CD14-positive monocyte (primary cell): Measurements from ENCODE around the gene GRXCR2. TPM values are rescaled to one million over a fixed set of nuclear protein-coding genes. Genes with fewer than 3 reads are reported as not detected.

Source experiments
- DNase-seq, 3 donors: peaks; one replicate each; pipeline ENCODE4 v3.0.0-alpha.2; 2011 to 2022
- H2AFZ ChIP-seq: 2 replicates; pipeline ENCODE4 v1.6.0; 2012; ENCODE audit warnings: mild to moderate bottlenecking, low read depth, low read length, inconsistent platforms; ENCODE audit not compliant: insufficient read depth, poor library complexity, severe bottlenecking
- H3K27ac ChIP-seq, 2 donors: 1 replicate in 1 of 2; 2 replicates in 1 of 2; pipeline ENCODE4 v1.5.1; 2012 to 2013; ENCODE audit warnings: low read length in 2 of 2, control low read depth in 1 of 2, inconsistent platforms in 1 of 2, low read depth in 1 of 2, mild to moderate bottlenecking in 1 of 2
- H3K27me3 ChIP-seq, 2 donors: one replicate each; pipeline versions ENCODE4 v1.6.0 to v1.6.1; 2011 to 2013; ENCODE audit warnings: low read length in 2 of 2; ENCODE audit not compliant: control insufficient read depth in 2 of 2, insufficient read depth in 2 of 2
- H3K36me3 ChIP-seq, 2 donors: replicated peaks in 1 of 2; 1 replicate in 1 of 2; 2 replicates in 1 of 2; pipeline versions ENCODE4 v1.5.1 to v1.6.1; 2012 to 2013; ENCODE audit warnings: low read length in 2 of 2, control low read depth in 1 of 2, inconsistent platforms in 1 of 2, mild to moderate bottlenecking in 1 of 2; ENCODE audit not compliant: insufficient read depth in 2 of 2, control insufficient read depth in 1 of 2
- H3K4me1 ChIP-seq, 2 donors: 1 replicate in 1 of 2; 2 replicates in 1 of 2; pipeline versions ENCODE4 v1.5.1 to v1.6.1; 2012 to 2013; ENCODE audit warnings: low read length in 2 of 2, control low read depth in 1 of 2, inconsistent platforms in 1 of 2, mild to moderate bottlenecking in 1 of 2, moderate library complexity in 1 of 2; ENCODE audit not compliant: insufficient read depth in 2 of 2, control insufficient read depth in 1 of 2
- H3K4me2 ChIP-seq: replicated peaks from 2 replicates; pipeline ENCODE3; 2012; ENCODE audit warnings: low read length, moderate library complexity, mild to moderate bottlenecking; ENCODE audit not compliant: poor library complexity, severe bottlenecking; ENCODE audit errors: extremely low read depth
- H3K4me3 ChIP-seq, 3 experiments: fragments of 200-600 bp in 1 of 3; sonication (generic) in 1 of 3; replicated peaks in 1 of 3; 1 replicate in 2 of 3; 2 replicates in 1 of 3; pipeline ENCODE4 v1.5.1; 2011 to 2013; ENCODE audit warnings: low read length in 3 of 3, mild to moderate bottlenecking in 3 of 3, control low read depth in 2 of 3, low read depth in 2 of 3, inconsistent platforms in 1 of 3, moderate library complexity in 1 of 3
- H3K79me2 ChIP-seq: 2 replicates; pipeline ENCODE4 v1.6.0; 2012; ENCODE audit warnings: mild to moderate bottlenecking, control low read depth, inconsistent platforms, low read length, moderate library complexity; ENCODE audit not compliant: insufficient read depth
- H3K9ac ChIP-seq: 2 replicates; pipeline ENCODE4 v1.6.0; 2017; ENCODE audit warnings: low read length, mild to moderate bottlenecking; ENCODE audit not compliant: insufficient read depth, poor library complexity, severe bottlenecking
- H3K9me3 ChIP-seq, 2 donors: replicated peaks in 1 of 2; 1 replicate in 1 of 2; 2 replicates in 1 of 2; pipeline versions ENCODE4 v1.5.1 to v1.6.1; 2012 to 2013; ENCODE audit warnings: low read length in 2 of 2, control low read depth in 1 of 2; ENCODE audit not compliant: control insufficient read depth in 1 of 2, insufficient read depth in 1 of 2
- H4K20me1 ChIP-seq: 2 replicates; pipeline ENCODE4 v1.6.0; 2012; ENCODE audit warnings: mild to moderate bottlenecking, low read length, control low read depth, moderate library complexity; ENCODE audit not compliant: insufficient read depth
- H3K27ac Mint-ChIP-seq, 7 donors: one replicate each; pipeline ENCODE4 v1.8.0; 2020; ENCODE audit warnings: mild to moderate bottlenecking in 7 of 7, mixed read lengths in 7 of 7, moderate library complexity in 6 of 7, inconsistent platforms in 2 of 7
- H3K27me3 Mint-ChIP-seq, 3 donors: one replicate each; pipeline ENCODE4 v1.8.0; 2021 to 2022; ENCODE audit warnings: low read depth in 3 of 3, mild to moderate bottlenecking in 3 of 3, mixed read lengths in 3 of 3, moderate library complexity in 3 of 3, inconsistent platforms in 1 of 3
- H3K36me3 Mint-ChIP-seq, 2 donors: one replicate each; pipeline ENCODE4 v1.8.0; 2020; ENCODE audit warnings: mixed read lengths in 2 of 2, inconsistent platforms in 1 of 2, mild to moderate bottlenecking in 1 of 2
- H3K4me1 Mint-ChIP-seq: one replicate; pipeline ENCODE4 v1.8.0; 2020; ENCODE audit warnings: mild to moderate bottlenecking, mixed read lengths
- H3K4me3 Mint-ChIP-seq, 2 donors: one replicate each; pipeline ENCODE4 v1.8.0; 2020; ENCODE audit warnings: mild to moderate bottlenecking in 2 of 2, mixed read lengths in 2 of 2, moderate library complexity in 1 of 2
- H3K9me3 Mint-ChIP-seq, 7 donors: one replicate each; pipeline ENCODE4 v1.8.0; 2020 to 2022; ENCODE audit warnings: mixed read lengths in 7 of 7, mild to moderate bottlenecking in 6 of 7, moderate library complexity in 6 of 7, inconsistent platforms in 2 of 7
- whole genome bisulfite sequencing: methylation state at CpG from one replicate; pipeline ENCODE4 v1.1.5; 2013; ENCODE audit warnings: missing lambda C conversion rate; ENCODE audit not compliant: insufficient coverage; 5-methylcytosine and 5-hydroxymethylcytosine counted together
- intact Hi-C, 2 donors: fragments of 100-400 bp; cut with micrococcal nuclease; formaldehyde crosslinking; loops; one replicate each; pipeline versions ENCODE4 v1.15.0 to v1.15.1; 2023
- polyA plus RNA-seq, 3 donors: library from polyadenylated mRNA; depleted of rRNA in 1 of 3; unstranded in 2 of 3; stranded (reverse) in 1 of 3; fragments of 300-500 nt in 2 of 3; fragments of >200 nt in 1 of 3; fragmentation: Illumina TruSeq in 2 of 3; gene quantifications; 1 replicate in 2 of 3; 2 replicates in 1 of 3; pipeline ENCODE4 v1.2.3, GENCODE V29; 2012 to 2021
- TF ChIP-seq, protein P1 (sequence below): fragments of 200-600 bp; IDR thresholded peaks from one replicate; pipeline ENCODE4 v1.8.0; 2022; ENCODE audit warnings: antibody characterized with exemption, mild to moderate bottlenecking

GRXCR2 gene
- polyA plus RNA-seq, 3 donors, result not detected

GRCh38 chr5:145889611-145890010 lies 16.8 kb upstream of the GRXCR2 start:
- Histone ChIP-seq H2AFZ (no peak overlapping the region), H3K4me3 (no peak overlapping the region), H3K27ac (no peak overlapping the region), H3K36me3 (no peaks in the 10 kb centered on the region), H3K4me2 (no peak overlapping the region), H3K9ac (no peak overlapping the region), H3K9me3 (no peaks in the 10 kb centered on the region), H3K79me2 (no peaks in the 10 kb centered on the region), H3K27me3 (no peaks in the 10 kb centered on the region), H3K4me1 (no peaks in the 10 kb centered on the region), H4K20me1 (no peaks in the 10 kb centered on the region)
- intact Hi-C loops, result no loop called here
- no peaks in the 10 kb centered on the region for H3K36me3 Mint-ChIP-seq
- TF ChIP-seq, protein P1, sequence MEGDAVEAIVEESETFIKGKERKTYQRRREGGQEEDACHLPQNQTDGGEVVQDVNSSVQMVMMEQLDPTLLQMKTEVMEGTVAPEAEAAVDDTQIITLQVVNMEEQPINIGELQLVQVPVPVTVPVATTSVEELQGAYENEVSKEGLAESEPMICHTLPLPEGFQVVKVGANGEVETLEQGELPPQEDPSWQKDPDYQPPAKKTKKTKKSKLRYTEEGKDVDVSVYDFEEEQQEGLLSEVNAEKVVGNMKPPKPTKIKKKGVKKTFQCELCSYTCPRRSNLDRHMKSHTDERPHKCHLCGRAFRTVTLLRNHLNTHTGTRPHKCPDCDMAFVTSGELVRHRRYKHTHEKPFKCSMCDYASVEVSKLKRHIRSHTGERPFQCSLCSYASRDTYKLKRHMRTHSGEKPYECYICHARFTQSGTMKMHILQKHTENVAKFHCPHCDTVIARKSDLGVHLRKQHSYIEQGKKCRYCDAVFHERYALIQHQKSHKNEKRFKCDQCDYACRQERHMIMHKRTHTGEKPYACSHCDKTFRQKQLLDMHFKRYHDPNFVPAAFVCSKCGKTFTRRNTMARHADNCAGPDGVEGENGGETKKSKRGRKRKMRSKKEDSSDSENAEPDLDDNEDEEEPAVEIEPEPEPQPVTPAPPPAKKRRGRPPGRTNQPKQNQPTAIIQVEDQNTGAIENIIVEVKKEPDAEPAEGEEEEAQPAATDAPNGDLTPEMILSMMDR, result no peak
- no peak overlapping the region for H3K4me3 Mint-ChIP-seq
- no peak overlapping the region for H3K27ac Mint-ChIP-seq
- DNase-seq, result no peak
- peaks cover 0 to 18% (median 6%) of the 10 kb centered on the region in 7 donors for H3K9me3 Mint-ChIP-seq
- H3K4me1 Mint-ChIP-seq, result no peaks in the 10 kb centered on the region
- H3K27me3 Mint-ChIP-seq, result peaks cover 3 to 6% (median 4%) of the 10 kb centered on the region in 3 donors
- 100% methylated on average over 1 of the region's 2 CpGs for WGBS

GRCh38 chr5:145887976-145888574 lies 15.3 kb upstream of the GRXCR2 start:
- no peak overlapping the region for H2AFZ ChIP-seq
- DNase-seq, result no peak
- no peaks in the 10 kb centered on the region for H3K4me1 Mint-ChIP-seq
- H3K79me2 ChIP-seq, result no peaks in the 10 kb centered on the region
- peaks cover 0 to 18% (median 6%) of the 10 kb centered on the region in 7 donors for H3K9me3 Mint-ChIP-seq
- intact Hi-C loops, result no loop called here
- no peak overlapping the region for H3K27ac Mint-ChIP-seq
- no peak overlapping the region for H3K4me3 ChIP-seq
- H3K4me2 ChIP-seq, result no peak overlapping the region
- TF ChIP-seq, protein P1, result no peak
- H3K27me3 Mint-ChIP-seq, result peaks cover 1 to 6% (median 3%) of the 10 kb centered on the region in 3 donors
- no peaks in the 10 kb centered on the region for H3K36me3 Mint-ChIP-seq
- no peaks in the 10 kb centered on the region for H3K27me3 ChIP-seq
- H3K4me1 ChIP-seq, result no peaks in the 10 kb centered on the region
- H3K27ac ChIP-seq, result no peak overlapping the region
- WGBS, result no CpG with 5 or more reads among the region's 5 CpGs
- H3K9ac ChIP-seq, result no peak overlapping the region
- no peak overlapping the region for H3K4me3 Mint-ChIP-seq
- H4K20me1 ChIP-seq, result no peaks in the 10 kb centered on the region
- no peaks in the 10 kb centered on the region for H3K9me3 ChIP-seq
- H3K36me3 ChIP-seq, result no peaks in the 10 kb centered on the region
